Measurements from ENCODE around the gene MOG.

DNA sequence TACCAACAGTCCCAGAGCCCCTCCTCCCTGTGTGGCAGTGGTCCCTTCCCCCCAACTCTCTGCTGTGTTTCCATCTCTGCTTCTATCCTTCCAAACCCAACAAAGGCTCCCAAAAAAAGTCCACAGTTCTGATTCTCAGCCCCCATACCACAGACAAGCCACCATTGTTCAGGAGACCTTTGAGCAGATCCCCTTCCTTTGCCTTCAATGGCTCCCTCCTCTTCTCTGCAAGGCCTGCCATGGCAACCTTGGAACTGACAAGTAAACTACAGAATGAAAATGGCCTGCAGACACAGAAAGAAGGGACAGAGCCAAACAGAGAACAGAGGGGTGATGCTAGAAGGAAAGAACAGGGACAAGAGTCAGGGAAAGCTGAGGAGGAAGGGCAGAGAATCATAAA, 48.8 kb upstream of the MOG start:
- no peak for TF ChIP-seq EZH2 (IDR thresholded peaks at IDR 0.05; ENCODE audit: borderline replicate concordance, low read length)
- TF ChIP-seq, protein P1, sequence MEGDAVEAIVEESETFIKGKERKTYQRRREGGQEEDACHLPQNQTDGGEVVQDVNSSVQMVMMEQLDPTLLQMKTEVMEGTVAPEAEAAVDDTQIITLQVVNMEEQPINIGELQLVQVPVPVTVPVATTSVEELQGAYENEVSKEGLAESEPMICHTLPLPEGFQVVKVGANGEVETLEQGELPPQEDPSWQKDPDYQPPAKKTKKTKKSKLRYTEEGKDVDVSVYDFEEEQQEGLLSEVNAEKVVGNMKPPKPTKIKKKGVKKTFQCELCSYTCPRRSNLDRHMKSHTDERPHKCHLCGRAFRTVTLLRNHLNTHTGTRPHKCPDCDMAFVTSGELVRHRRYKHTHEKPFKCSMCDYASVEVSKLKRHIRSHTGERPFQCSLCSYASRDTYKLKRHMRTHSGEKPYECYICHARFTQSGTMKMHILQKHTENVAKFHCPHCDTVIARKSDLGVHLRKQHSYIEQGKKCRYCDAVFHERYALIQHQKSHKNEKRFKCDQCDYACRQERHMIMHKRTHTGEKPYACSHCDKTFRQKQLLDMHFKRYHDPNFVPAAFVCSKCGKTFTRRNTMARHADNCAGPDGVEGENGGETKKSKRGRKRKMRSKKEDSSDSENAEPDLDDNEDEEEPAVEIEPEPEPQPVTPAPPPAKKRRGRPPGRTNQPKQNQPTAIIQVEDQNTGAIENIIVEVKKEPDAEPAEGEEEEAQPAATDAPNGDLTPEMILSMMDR (IDR thresholded peaks at IDR 0.05; ENCODE audit: low read length), result no peak

Data from OCI-LY1 (cell line).